HG02763 (cell line): Measurements from ENCODE around the gene STXBP4.

Source experiments
- ATAC-seq: cut with Tn5 transposase; IDR thresholded peaks from one replicate; pipeline ENCODE4 v1.9.1; 2021; ENCODE audit warnings: mild to moderate bottlenecking, moderate library complexity; ENCODE audit not compliant: unreplicated experiment

Gene STXBP4

DNA sequence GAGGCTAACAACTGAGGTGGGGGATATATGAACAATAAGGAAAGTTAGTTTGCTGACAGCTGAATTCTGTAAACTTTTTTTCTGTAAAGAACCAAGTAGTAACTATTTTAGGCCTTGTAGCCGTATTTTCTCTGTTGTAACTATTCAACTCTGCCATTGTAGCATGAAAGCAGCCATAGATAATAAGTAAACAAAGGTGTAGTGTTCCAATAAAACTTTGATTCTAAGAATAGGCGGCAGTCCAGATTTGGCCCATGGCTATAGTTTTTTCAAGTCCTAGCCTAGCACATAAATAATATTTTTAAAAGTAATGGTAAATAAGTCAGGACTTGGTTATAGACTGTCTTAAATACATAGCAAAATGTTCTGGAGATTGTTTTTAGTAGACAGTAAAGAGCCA is 142.0 kb downstream of the STXBP4 start:
- no peak for ATAC-seq

DNA sequence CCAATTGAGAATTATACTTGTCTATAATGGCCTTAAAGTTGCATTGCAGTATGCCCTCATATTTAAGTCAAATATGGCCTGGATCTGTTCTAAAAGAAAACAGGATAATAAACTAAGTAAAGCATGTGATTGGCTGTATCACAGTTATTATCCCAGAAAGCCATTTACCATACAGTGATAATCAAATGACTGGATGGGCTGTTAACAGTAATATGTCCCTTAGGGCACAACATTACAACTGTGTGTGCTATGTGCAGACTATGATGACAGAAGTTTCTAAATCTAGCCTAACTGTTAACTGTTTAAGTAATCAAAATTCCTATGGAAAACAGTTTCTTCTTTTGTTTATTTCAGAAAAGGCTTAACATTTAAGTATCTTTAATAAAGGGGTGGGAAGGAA is 145.7 kb downstream of the STXBP4 start:
- no peak for ATAC-seq

DNA sequence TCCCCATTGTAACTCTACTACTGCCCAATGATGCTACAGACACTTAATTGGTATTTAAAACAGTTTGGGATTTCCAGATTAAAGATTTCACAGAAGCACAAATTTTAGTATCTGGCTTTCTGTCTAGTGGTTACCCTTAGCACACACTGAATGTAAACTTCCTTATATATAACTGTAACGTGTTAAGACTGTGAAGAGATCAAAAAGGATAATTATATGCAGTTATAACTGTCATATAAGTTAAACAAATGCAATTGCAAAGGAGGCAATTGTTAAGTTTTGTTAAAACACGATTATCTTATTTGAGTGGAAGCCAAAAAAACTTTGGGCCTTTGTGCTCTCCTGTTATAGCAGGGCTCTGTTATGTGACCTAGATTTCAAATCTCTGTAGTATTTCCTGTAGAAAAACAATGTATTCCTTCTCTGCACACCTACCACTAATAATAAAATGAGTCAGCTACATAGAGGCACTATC is 147.9 kb downstream of the STXBP4 start:
- no peak for ATAC-seq

DNA sequence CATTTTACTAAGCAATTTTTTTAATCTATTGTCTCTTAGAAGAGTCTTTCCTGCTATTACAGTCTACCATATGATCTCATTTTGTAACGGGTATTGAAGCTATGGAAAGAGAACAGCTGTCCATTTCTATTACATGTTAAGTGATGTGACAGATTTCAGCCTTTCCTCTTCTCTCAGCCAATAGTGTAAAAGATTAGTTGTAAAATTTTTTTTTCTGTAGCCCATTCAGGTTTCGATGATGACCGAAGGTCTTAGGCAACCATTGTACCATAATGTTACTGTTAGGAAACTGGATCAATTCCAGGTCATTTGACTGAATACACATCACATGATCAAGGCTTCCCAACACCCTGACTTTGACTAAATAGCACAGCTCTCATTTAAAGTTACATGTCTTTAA is 148.6 kb downstream of the STXBP4 start:
- no peak for ATAC-seq

DNA sequence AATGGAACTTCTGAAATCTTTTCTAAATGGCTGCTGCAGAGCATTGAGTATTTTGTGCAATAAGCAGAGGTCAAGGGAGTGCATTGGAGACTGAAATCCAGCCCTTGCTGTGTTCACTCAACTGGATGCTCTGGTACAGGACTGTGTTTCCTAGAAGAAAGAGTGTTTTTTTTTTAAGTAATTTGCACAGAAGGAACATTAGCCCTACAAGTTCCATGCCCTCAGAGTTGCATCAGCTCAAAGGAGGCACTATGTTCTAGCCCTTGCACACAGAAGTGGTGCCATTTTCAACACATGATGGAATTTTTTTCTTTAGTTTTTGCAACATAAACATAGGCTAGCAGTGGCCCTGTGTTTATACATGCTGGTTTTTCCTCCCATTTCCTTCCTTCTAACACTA is 152.1 kb downstream of the STXBP4 start:
- no peak for ATAC-seq

GRCh38 chr17:55121268-55121667 is 152.7 kb downstream of the STXBP4 start:
- no peak for ATAC-seq

DNA sequence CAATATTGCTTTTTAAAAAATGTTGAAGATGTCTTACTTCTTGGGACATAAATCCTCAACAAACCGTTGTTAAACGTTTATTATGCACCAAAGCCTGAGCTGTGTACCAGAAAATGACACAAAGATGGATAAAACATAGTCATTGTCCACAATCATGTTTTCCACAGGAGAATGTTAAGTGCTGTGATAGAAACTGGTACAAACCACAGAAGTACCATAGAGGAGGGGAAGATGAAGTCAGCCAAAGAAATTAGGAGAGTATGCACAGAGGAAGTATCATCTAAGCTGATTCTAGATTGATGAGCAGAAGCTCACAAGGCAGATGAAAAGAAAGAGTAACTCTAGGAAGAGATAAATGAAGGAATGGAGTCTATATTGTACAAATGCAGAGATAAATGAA is 153.5 kb downstream of the STXBP4 start:
- no peak for ATAC-seq

GRCh38 chr17:55124730-55125360 is 156.3 kb downstream of the STXBP4 start:
- ATAC-seq = no peak

DNA sequence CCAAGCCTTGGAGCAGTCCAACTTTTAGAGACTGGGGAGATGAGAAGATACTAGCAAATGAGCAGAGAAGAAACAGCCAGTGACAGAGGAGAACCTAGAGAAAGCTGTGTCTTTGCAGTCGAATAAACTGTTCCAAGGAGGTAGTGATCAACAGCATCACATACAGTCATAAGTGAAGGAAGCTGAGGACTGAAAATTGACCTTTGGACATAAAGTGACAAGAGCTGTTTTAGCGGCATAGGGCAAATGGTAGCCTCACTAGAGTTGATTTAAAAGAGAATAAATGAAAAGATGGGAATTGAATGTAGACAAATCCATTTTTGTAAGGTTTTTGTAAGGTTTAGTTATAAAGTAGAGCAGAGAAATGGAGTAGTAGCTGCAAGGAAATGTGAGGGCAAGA is 165.0 kb downstream of the STXBP4 start:
- ATAC-seq = no peak

DNA sequence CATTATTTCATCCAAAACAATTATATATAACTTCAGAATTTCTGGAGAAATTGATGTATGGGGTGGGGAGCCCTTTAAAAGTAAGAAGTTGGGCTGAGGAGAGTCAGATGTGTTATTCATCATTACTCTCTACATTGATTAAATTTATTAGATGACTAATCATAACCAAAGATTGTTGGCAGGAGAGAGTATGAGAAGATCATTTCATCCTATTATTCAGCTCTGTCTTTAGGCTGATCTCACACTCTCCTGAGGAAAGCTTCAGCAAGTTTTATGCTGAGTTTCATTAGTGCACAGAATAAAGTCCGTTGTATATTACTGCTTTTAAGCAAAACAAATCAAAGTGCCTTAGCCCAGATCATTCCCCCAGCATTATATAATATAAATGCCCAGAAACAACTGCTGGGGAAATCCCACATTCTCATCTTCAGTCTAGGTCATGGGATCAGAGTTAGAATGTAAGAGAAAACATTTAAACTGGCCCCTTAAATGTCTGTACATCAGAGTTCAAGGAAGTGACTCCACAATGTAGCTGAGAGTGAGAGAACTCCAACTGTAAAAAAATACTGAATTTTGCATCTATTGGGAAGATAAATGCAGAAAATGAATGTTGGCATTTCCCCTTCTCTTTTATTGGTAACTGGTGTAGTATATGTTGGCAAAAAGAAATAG is 166.1 kb downstream of the STXBP4 start:
- no peak for ATAC-seq

GRCh38 chr17:55140809-55141208 is 172.2 kb downstream of the STXBP4 start:
- no peak for ATAC-seq

DNA sequence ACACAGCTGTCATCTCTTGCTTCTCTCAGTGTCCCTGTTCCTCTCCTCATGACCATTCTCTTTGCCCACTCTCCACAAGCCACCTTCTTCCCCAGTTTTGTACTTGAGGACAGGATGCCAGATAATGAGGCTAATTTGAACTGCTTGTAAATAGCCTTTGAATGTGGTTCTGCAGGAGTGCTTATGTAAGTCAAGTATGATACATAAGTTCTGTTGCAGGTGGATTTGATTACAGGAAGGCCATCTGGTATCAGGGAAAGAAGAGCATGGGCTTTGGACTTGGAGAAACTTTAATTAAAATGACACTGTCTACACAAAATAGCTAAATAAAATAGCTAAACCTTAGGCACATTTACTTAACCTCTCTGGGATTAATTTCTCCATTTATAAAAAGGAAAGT is 176.0 kb downstream of the STXBP4 start:
- ATAC-seq = no peak

GRCh38 chr17:55149485-55149884 is 180.9 kb downstream of the STXBP4 start:
- no peak for ATAC-seq

DNA sequence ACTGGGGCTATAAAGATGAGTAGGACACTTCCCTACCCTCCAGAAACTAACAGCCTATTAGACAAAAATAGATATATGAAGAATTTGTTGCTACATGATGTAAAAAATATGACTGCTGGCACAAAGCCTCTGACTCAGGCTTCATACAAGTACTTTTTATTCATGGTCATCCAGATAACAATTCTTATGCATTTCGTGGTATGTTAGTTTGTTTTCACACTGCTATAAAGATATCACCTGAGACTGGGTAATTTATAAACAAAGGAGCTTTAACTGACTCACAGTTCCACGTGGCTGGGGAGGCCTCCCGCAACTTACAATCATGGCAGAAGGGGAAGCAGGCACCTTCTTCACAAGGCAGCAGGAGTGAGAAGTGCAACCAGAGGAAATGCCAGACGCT is 183.7 kb downstream of the STXBP4 start:
- ATAC-seq = no peak

DNA sequence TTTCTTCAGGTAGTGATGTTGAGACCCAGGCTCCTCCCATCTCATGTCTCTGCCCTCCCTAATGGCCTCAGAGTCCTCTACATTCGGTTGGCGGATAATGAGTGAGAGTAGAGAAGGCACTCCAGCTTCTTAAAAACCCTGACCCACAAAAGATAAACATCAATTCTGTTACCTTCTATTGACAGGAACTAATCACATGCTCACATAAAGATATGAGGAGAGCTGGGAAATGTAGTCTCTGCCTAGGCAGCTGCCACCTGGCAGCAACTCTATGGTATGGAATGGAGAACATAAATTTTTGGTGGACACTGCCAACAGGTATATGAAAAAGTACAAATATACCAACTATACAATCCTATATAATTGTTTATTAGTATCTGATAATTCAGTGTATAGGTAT is 185.5 kb downstream of the STXBP4 start:
- no peak for ATAC-seq

GRCh38 chr17:55155856-55156560 is 187.4 kb downstream of the STXBP4 start:
- no peak for ATAC-seq

GRCh38 chr17:55157165-55157564 is 188.6 kb downstream of the STXBP4 start:
- no peak for ATAC-seq

DNA sequence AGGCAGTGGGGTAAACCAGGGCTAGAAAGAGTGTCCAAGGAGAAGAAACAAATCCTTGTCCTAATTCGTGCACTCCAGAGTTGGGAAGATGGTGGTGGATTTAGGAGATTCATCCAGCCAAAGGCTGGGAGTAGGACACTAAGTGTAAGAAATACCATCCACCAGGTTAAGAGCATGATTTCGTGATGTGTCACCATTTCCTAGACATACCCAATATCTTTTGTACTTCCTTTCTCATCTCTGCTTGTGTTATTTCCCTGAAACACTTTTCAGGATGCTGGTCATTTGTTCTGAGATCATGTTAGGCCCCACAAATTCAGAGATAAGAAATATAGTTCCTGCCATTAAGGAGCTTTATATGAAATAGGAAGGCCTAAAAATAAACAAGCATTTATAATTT is 189.9 kb downstream of the STXBP4 start:
- ATAC-seq = no peak

- ATAC-seq = no peak
Observed at GRCh38 chr17:55159251-55159650, 190.7 kb downstream of the STXBP4 start.

DNA sequence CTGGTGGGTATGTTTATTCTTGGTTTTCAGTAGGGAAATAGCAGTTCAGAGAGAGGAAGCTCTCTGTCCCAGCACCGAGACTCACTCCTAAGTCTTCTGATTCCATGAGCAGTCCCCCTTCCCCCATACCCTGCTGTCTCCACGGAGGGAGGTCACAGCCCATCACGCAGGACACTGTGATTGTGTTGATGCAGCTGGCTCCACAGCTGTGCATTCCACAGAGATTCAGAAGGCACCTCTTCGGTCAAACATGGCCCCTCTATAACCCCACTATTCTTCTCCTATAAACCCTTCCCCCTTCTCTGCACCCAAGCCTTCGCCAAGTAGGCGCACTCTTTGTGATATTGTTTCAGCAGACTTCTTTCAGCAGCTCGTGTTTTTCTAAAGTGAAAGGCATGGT is 191.9 kb downstream of the STXBP4 start:
- no peak for ATAC-seq

DNA sequence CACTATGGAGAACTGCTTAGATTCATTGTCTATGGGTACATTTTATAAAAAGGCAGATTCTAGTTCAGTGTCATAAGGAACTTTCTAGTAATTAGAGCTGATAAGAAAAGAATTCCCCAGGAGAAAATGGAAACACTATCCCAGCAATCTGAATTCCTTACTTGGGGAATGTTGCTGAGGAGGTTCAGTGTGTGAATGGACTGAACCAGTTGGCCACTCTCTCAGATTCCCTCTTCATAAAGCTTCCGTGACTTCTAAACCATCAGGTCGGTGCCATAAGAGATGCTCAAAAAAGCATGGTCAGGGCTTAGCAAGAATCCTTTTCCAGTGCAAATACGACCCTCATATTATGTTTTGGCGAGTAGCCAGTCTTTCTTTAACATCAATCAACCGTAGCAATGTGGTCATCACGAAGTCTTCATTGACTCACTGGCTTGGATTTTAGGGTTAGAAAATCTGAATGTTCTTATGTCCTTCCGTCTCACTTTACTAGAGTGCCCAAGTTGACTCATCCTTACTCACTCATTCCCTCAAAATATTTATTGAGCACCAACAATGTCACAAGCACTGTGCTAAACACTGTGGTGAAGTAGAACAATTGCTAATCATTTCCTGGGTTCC is 193.5 kb downstream of the STXBP4 start:
- no peak for ATAC-seq

DNA sequence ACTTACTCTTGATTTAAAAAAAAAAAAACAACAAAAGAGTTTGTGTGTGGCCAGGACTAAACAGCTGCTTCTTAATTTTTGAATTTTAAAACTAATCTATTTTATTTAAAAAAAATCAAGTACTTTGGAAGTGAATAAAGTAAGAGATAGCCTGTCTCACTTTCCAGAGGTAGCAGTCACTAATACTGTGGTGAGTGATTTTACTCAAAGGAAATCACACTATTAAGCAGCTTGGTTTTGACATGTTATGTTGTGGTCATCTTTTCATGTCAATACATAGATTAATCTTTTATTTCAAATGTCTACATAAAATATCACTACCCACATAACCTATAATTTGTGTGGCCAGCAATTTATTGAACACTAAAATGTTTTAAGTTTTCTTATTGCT is 194.0 kb downstream of the STXBP4 start:
- ATAC-seq = no peak
